Pancreas (tissue), 10 donors: ENCODE results near the gene NTNG2. TPM values are rescaled to one million over a fixed set of nuclear protein-coding genes. Genes with fewer than 3 reads are reported as not detected.
A peak's percentile ranks its signal among the peaks of the same experiment; 100 is the strongest.

ENCODE experiments used
- ATAC-seq, 4 donors: fragments of 200-7000 bp; cut with Tn5 transposase; one replicate each; pipeline versions ENCODE4 v1.8.0 to v1.9.1; 2020; ENCODE audit warnings: mild to moderate bottlenecking in 4 of 4, moderate library complexity in 4 of 4
- DNase-seq, 6 donors: peaks; one replicate each; pipeline ENCODE4 v3.0.0-alpha.2; 2020
- FAIRE-seq: peaks from 2 replicates; lab custom pipeline; 2012; peaks lifted over from hg19 to GRCh38; lab: Jason Lieb, UNC
- H3K27ac ChIP-seq, 4 donors: fragments of 200-600 bp; sonication (generic); 1 replicate in 3 of 4; 2 replicates in 1 of 4; pipeline versions ENCODE4 v1.5.0 to v1.8.0; 2020
- H3K27me3 ChIP-seq, 4 donors: fragments of 200-600 bp; one replicate each; pipeline ENCODE4 v1.8.0; 2021
- H3K36me3 ChIP-seq, 3 donors: fragments of 200-600 bp; sonication (generic) in 1 of 3; one replicate each; pipeline versions ENCODE4 v1.5.0 to v1.8.0; 2020 to 2021
- H3K4me1 ChIP-seq, 3 donors: fragments of 200-600 bp; one replicate each; pipeline ENCODE4 v1.8.0; 2021
- H3K4me3 ChIP-seq, 4 donors: fragments of 200-600 bp; sonication (generic) in 2 of 4; one replicate each; pipeline versions ENCODE4 v1.5.0 to v1.8.0; 2020 to 2021
- H3K9me3 ChIP-seq, 4 donors: fragments of 200-600 bp; one replicate each; pipeline ENCODE4 v1.8.0; 2021
- CTCF ChIP-seq, 4 donors: fragments of 200-600 bp; sonication (generic) in 3 of 4; IDR thresholded peaks; one replicate each; pipeline versions ENCODE4 v1.5.0 to v1.8.0; 2021; ENCODE audit warnings: antibody characterized with exemption in 4 of 4
- WGBS, 2 donors: extraction: QIAGEN DNeasy Blood & Tissue Kit; methylation state at CpG; one replicate each; pipeline ENCODE4 v1.1.7; 2013; 5-methylcytosine and 5-hydroxymethylcytosine counted together
- intact Hi-C, 3 donors: fragments of 100-400 bp; cut with DNase I; formaldehyde crosslinking; loops; one replicate each; pipeline versions ENCODE4 v1.11.1 to v1.14.2; 2022
- polyA plus RNA-seq, 2 donors: library from polyadenylated mRNA; stranded (reverse); fragments of 200-250 nt; gene quantifications; one replicate each; pipeline ENCODE4 v1.2.3, GENCODE V29; 2013
- total RNA-seq, 6 donors: library from RNA; stranded (reverse); fragmentation: NEBNext Ultra II Directional in 4 of 6; extraction: Animal tissue kit (Norgen Biotek cat#: 25700) in 4 of 6; gene quantifications; one replicate each; pipeline versions ENCODE4 v1.2.1 to v1.2.4, GENCODE V29; 2021 to 2023
- donor health status: healthy with polysubstance abuse.
- donor health status: DM: no; HTN: no; CAD: no; lungs with moderate emphysema.
- donor health status: DM: no; HTN: no; CAD: no.
- donor health status: control.
- donor health status: control.
- donor health status: Bipolar disorder and iron deficiency.
- donor health status: DM: yes; HTN: yes; CAD: no.
- donor health status: DM: no; HTN: no; CAD: no.
- donor health status: DM: no; HTN: no; CAD: no.
- donor health status: DM: yes; HTN: yes; CAD: no.

Gene NTNG2
- total and polyA plus RNA-seq, 8 donors: 1.0 to 6.4 (median 2.4) TPM

GRCh38 chr9:132241840-132242620 is 80.2 kb downstream of the NTNG2 start:
- ATAC-seq (peak; percentile 0 to 17 (median 6)), DNase-seq (peak in 5 of 6 donors; percentile 38 to 86 (median 53))
- 1 to 2% methylated on average over 52 to 81 of the region's 81 CpGs for WGBS, 2 donors

DNA sequence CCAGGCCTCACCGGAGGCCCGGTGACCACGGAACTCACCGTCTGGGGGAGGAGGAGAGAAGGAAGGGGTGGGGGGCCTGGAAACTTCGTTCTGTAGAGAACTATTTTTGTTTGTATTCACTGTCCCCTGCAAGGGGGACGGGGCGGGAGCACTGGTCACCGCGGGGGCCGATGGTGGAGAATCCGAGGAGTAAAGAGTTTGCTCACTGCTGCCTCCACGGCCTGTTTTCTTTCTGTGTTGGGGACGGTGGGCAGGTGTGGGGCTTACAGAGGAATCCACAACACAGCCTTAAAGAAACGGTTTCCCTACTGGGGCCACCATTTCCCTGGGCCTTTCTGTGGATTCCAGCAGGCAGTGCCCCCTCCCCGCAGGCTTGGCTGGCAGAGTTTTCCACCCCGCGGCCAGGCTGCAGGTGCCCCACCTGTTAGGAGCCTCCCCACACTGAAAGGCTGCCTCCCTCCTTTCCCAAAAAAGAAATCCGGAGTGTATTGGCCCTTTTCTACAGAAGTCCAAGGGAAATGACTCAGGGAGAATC is 80.8 kb downstream of the NTNG2 start:
- intact Hi-C loops: no loop called here
- Histone ChIP-seq H3K9me3 (no peaks in the 10 kb centered on the region), H3K4me1 (peaks cover 21 to 30% (median 22%) of the 10 kb centered on the region in 3 donors), H3K4me3 (peak overlapping the region; percentile 37 to 69 (median 58)), H3K27ac (peak overlapping the region; percentile 49 to 62 (median 54)), H3K27me3 (no peaks in the 10 kb centered on the region), H3K36me3 (no peaks in the 10 kb centered on the region)
- no peak for TF ChIP-seq CTCF (IDR thresholded peaks at IDR 0.05)
- ATAC-seq (no peak), DNase-seq (peak in 3 of 6 donors; percentile 19 to 67 (median 27)), FAIRE-seq (no peak)
- WGBS, 2 donors: 16 to 18% methylated on average over 18 of the region's 18 CpGs

More at GRCh38 chr9:132241840-132242620, 80.2 kb downstream of the NTNG2 start:
- H3K9me3 ChIP-seq: no peaks in the 10 kb centered on the region
- H3K27ac ChIP-seq: peak overlapping the region; percentile 49 to 62 (median 54)
- TF ChIP-seq CTCF (IDR thresholded peaks at IDR 0.05): no peak
- FAIRE-seq: no peak
- H3K27me3 ChIP-seq: no peaks in the 10 kb centered on the region
- intact Hi-C loops: no loop called here
- H3K4me1 ChIP-seq: peaks cover 21 to 30% (median 22%) of the 10 kb centered on the region in 3 donors
- peak overlapping the region; percentile 37 to 69 (median 58) for H3K4me3 ChIP-seq
- H3K36me3 ChIP-seq: no peaks in the 10 kb centered on the region

DNA sequence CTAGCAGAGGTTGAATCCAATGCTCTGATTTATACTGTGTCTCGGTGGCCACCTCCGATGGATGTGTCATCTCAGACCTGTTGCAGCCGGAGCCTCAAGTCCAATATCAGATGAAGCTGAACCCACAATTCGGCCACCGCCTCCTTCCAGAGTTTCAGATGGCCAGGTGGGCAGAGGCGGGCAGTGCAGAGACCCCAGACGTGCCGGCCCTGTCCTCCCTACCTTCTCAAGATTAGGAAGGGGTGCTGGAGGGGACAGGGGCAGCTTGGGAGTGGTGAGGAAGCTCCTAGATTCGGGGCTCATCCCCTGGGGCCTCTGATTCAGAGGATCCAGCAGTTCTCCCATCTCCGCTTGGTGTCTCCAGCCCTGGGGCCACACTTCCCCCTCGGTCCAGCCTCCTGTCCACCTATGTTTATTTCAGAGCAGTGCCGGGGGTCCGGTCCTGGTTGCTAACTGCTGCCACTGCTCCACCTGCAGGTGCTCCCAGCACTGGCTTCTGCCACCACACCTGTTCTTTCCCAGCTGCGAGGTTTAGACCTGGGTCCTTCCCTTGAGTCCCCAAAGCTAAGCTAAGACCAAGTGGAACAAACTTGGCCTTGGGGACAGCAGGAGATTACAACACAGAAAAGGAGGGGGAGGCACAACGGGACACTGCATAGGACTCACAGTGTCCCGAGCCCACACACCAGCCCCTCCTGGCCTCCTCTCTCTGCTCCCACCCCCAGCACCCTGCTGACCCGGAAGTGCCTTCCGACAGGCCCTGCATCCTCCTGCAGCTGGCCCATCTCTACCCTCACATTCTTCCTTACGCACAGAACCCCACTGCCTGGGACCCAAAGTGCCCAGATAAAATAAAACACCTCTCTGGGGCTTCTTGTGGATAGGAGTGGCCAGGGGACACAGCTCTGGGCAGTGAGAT is 81.6 kb downstream of the NTNG2 start:
- peak overlapping the region in 2 of 4 donors; percentile 61 to 69 for H3K4me3 ChIP-seq
- 41 to 45% methylated on average over 19 of the region's 19 CpGs for WGBS, 2 donors

More for the DNA sequence above, 81.6 kb downstream of the NTNG2 start:
- Histone ChIP-seq H3K9me3 (no peaks in the 10 kb centered on the region), H3K4me1 (peaks cover 21 to 30% (median 24%) of the 10 kb centered on the region in 3 donors), H3K36me3 (no peaks in the 10 kb centered on the region), H3K27me3 (no peaks in the 10 kb centered on the region), H3K27ac (peak overlapping the region; percentile 49 to 62 (median 54))
- ATAC-seq: peak; percentile 8 to 40 (median 28)
- no peak for TF ChIP-seq CTCF (IDR thresholded peaks at IDR 0.05)
- no peak for FAIRE-seq
- intact Hi-C loops: no loop called here
- DNase-seq: peak in 5 of 6 donors; percentile 61 to 87 (median 71)
